BLaER1 treated with 17β-estradiol and CSF1 and Interleukin-3, amounts not matched to agents 10 nM and 100 nM (cell line): Measurements from ENCODE around the gene TRMT61A.
"Not testable (repeated sequence)": the region's sequence is repeated elsewhere in the genome, so short reads cannot be mapped to it uniquely, and the experiment has no call there.

Experiments
- H3K27ac ChIP-seq, 11 experiments: shearing (Covaris generic); formaldehyde crosslinking; 2 replicates each; pipeline ENCODE4 v1.8.1; 2022
- H3K27me3 ChIP-seq, 11 experiments: shearing (Covaris generic); formaldehyde crosslinking; 2 replicates each; pipeline ENCODE4 v1.8.1; 2022
- H3K36me3 ChIP-seq, 11 experiments: shearing (Covaris generic); formaldehyde crosslinking; 2 replicates each; pipeline ENCODE4 v1.8.1; 2022
- H3K4me1 ChIP-seq, 10 experiments: shearing (Covaris generic); formaldehyde crosslinking; 2 replicates each; pipeline ENCODE4 v1.8.1; 2022
- H3K4me2 ChIP-seq, 11 experiments: shearing (Covaris generic); formaldehyde crosslinking; 2 replicates each; pipeline ENCODE4 v1.8.1; 2022
- H3K4me3 ChIP-seq, 10 experiments: shearing (Covaris generic); formaldehyde crosslinking; 2 replicates each; pipeline ENCODE4 v1.8.1; 2022
- H3K9ac ChIP-seq, 11 experiments: shearing (Covaris generic); formaldehyde crosslinking; 2 replicates each; pipeline ENCODE4 v1.8.1; 2022
- H3K9me3 ChIP-seq, 11 experiments: shearing (Covaris generic); formaldehyde crosslinking; replicated peaks in 1 of 11; 2 replicates each; pipeline ENCODE4 v1.8.1; 2022
- H4K20me1 ChIP-seq, 11 experiments: shearing (Covaris generic); formaldehyde crosslinking; 2 replicates each; pipeline ENCODE4 v1.8.1; 2022
- Cebpa-rat ChIP-seq, 11 experiments: shearing (Covaris generic); IDR thresholded peaks; 2 replicates each; pipeline ENCODE4 v1.8.1; 2022

Gene TRMT61A

DNA sequence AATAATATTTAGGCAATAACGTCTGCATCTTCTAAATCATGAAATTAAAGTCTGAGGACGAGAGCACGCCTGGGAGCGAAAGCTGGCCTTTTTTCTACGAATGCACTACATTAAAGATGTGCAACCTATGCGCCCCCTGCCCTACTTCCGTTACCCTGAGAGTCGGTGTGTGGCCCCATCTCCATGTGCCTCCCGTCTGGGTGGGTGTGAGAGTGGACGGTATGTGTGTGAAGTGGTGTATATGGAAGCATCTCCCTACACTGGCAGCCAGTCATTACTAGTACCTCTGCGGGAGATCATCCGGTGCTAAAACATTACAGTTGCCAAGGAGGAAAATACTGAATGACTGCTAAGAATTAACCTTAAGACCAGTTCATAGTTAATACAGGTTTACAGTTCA, 25.7 kb upstream of the TRMT61A start:
- Histone ChIP-seq H3K36me3 (peaks cover 66 to 99% (median 86%) of the 10 kb centered on the region in 11 experiments), H3K4me3 (no peak overlapping the region), H4K20me1 (peaks cover 0 to 69% (median 41%) of the 10 kb centered on the region in 11 experiments; a peak in 21 of 22 replicates), H3K9me3 (no peaks in the 10 kb centered on the region), H3K9ac (no peak overlapping the region), H3K4me2 (peak overlapping the region in 4 of 11 experiments; percentile 84 to 96 (median 88); a peak in 7 of 22 replicates), H3K4me1 (peaks cover 24 to 63% (median 40%) of the 10 kb centered on the region in 10 experiments), H3K27ac (no peak overlapping the region), H3K27me3 (no peaks in the 10 kb centered on the region)
- TF ChIP-seq Cebpa-rat (IDR thresholded peaks at IDR 0.05) = no peak

DNA sequence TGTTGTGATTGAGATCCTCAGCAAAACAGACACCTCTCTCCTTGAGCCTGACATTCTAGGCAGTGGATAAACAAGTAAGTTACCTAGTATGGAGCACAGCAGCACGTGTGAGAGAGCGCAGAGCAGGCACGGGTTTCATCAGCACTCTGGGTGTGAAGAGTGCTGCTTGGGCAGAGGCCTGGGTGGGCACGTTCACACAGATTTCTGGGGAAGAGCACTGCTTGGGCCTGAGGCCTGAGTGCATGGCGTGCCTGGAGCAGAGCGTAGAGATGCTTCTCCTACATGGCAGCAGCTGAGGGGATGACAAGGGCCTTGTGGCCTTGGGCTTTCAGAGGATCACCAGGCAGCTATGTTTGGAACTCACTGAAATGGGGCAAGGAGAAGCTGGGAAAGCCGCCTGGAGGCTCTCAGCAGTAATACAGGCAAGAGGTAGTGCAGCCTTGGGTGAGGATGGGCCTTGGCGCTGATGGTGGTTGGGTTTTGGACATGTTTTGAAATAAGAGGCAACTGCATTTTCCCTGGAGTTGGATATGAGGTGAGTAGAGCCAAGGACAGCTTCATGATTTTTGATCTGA, 23.9 kb upstream of the TRMT61A start:
- H3K9me3 ChIP-seq = no peaks in the 10 kb centered on the region
- TF ChIP-seq Cebpa-rat (IDR thresholded peaks at IDR 0.05) = no peak
- H3K4me3 ChIP-seq = no peak overlapping the region
- peaks cover 0 to 76% (median 32%) of the 10 kb centered on the region in 11 experiments; a peak in 21 of 22 replicates for H4K20me1 ChIP-seq
- peak overlapping the region in 1 of 11 experiments; percentile 10; a peak in 1 of 22 replicates for H3K9ac ChIP-seq
- H3K27me3 ChIP-seq = no peaks in the 10 kb centered on the region
- peaks cover 24 to 53% (median 33%) of the 10 kb centered on the region in 10 experiments for H3K4me1 ChIP-seq
- H3K4me2 ChIP-seq = no peak overlapping the region
- peaks cover 68 to 99% (median 87%) of the 10 kb centered on the region in 11 experiments for H3K36me3 ChIP-seq
- H3K27ac ChIP-seq = no peak overlapping the region

DNA sequence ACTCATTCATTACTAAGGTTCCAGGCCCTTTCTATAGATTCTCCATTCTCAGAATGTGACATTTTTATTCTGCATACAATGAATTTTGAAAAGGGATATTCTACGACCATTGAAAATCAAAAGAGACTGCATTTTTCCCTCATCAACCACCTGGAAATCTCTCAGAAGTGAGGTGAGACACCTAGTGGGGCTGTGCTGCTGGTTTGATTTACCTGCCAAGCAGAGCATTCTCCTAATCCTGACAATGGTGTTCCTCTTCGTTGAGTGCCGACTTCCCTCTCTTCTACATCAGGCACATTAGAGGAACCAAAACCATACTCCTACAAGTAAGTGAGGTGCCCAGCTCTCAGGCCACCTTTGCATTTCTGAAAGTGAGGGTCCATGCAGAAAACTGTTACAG, 21.2 kb upstream of the TRMT61A start:
- Histone ChIP-seq H3K9me3 (no peaks in the 10 kb centered on the region), H4K20me1 (peaks cover 0 to 63% (median 16%) of the 10 kb centered on the region in 11 experiments; a peak in 15 of 22 replicates), H3K4me3 (no peak overlapping the region), H3K27me3 (no peaks in the 10 kb centered on the region), H3K9ac (no peak overlapping the region), H3K27ac (no peak overlapping the region), H3K4me1 (peaks cover 5 to 35% (median 11%) of the 10 kb centered on the region in 10 experiments), H3K4me2 (no peak overlapping the region), H3K36me3 (peaks cover 47 to 95% (median 79%) of the 10 kb centered on the region in 11 experiments)
- no peak for TF ChIP-seq Cebpa-rat (IDR thresholded peaks at IDR 0.05)

DNA sequence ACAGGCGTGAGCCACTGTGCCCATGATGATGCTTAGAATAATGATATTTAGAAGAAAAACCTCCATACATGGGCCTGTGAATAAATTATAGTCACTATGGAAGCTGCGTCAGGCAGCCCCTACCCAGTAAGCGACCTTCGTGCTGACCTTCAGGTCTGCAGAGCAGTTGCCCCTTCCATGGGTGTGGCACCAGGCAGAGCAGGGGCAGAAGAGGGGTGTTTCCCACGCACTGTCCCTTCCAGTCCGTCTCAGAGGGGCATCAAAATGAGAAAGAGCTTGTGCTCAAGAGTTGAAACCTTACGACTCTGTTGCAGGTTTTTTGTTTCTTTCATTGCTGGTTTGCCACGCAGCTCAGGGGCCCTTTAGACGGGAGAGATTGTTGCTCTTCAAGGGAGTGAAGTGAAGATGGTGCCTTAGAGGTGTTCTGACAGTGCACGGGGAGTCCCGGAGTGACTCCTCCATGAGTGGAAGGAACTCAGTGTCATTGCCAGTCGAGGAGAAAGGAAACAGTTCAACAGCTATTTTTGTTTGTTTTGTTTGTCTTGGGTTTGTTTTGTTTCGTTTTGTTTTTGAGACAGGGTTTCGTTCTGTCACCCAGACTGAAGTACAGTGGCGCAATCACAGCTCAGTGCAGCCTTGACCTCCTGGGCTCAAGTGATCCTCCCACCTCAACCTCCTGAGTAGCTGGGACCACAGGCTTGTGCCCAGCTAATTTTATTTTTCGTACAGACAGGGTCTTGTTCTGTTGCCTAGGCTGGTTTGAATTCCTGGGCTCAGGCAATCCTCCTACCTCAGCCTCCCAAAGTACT, 20.3 kb upstream of the TRMT61A start:
- Histone ChIP-seq H3K27ac (peak overlapping the region in 1 of 11 experiments; percentile 29; a peak in 1 of 22 replicates), H3K9ac (no peak overlapping the region; a peak in 1 of 22 replicates), H3K4me2 (no peak overlapping the region), H4K20me1 (peaks cover 0 to 66% (median 18%) of the 10 kb centered on the region in 11 experiments; a peak in 14 of 22 replicates), H3K9me3 (no peaks in the 10 kb centered on the region), H3K27me3 (no peaks in the 10 kb centered on the region), H3K4me1 (peaks cover 9 to 36% (median 13%) of the 10 kb centered on the region in 10 experiments; a peak in 19 of 20 replicates), H3K36me3 (peaks cover 38 to 85% (median 69%) of the 10 kb centered on the region in 11 experiments), H3K4me3 (no peak overlapping the region)
- TF ChIP-seq Cebpa-rat (IDR thresholded peaks at IDR 0.05) = no peak

DNA sequence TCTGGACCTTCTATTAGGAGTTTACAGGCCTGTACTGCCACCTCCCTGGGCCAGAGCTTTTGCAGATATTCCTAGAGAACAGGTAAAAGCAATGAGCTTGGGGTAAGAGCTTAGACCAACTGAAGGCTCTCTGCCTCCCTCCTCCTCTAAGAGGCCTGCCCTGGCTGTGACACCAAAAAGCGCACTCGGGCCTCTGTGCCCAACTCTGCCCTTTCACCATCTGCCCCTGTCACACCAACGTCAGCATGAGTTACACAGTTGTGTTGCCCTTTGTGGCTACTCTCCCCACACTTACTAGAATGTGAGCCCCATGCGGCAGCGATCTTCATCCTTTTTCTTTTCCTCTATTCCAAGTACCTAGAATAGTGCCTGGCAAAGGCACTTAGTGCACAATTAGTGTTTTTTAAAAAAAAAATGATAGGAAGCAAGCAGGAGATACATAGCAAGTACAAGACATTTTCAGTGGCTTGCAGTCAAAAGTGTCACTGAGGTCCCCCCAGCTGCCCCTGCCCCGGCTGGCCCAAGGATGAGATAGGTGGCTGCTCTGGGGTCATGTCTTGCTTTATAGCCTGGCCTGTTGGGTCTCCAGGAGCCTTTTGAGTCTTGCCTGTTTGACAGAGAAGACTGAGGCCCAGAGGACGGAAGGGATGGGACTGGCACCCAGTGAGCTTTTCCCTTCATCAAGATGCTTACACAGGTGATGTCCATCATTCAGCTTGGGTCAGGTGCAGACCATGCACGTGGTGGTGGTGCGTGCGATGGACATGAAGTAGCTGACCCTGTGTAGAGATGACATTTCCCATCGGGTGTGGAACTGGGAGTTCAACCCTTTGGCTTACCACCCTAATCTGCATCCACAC, 18.9 kb upstream of the TRMT61A start:
- Histone ChIP-seq H3K36me3 (peaks cover 24 to 72% (median 56%) of the 10 kb centered on the region in 11 experiments), H3K9me3 (no peaks in the 10 kb centered on the region), H3K9ac (no peak overlapping the region), H3K27me3 (no peaks in the 10 kb centered on the region), H4K20me1 (peaks cover 0 to 70% (median 18%) of the 10 kb centered on the region in 11 experiments; a peak in 16 of 22 replicates), H3K27ac (no peak overlapping the region), H3K4me1 (peaks cover 13 to 46% (median 20%) of the 10 kb centered on the region in 10 experiments; a peak in 19 of 20 replicates), H3K4me2 (no peak overlapping the region), H3K4me3 (no peak overlapping the region)
- TF ChIP-seq Cebpa-rat (IDR thresholded peaks at IDR 0.05) = no peak

DNA sequence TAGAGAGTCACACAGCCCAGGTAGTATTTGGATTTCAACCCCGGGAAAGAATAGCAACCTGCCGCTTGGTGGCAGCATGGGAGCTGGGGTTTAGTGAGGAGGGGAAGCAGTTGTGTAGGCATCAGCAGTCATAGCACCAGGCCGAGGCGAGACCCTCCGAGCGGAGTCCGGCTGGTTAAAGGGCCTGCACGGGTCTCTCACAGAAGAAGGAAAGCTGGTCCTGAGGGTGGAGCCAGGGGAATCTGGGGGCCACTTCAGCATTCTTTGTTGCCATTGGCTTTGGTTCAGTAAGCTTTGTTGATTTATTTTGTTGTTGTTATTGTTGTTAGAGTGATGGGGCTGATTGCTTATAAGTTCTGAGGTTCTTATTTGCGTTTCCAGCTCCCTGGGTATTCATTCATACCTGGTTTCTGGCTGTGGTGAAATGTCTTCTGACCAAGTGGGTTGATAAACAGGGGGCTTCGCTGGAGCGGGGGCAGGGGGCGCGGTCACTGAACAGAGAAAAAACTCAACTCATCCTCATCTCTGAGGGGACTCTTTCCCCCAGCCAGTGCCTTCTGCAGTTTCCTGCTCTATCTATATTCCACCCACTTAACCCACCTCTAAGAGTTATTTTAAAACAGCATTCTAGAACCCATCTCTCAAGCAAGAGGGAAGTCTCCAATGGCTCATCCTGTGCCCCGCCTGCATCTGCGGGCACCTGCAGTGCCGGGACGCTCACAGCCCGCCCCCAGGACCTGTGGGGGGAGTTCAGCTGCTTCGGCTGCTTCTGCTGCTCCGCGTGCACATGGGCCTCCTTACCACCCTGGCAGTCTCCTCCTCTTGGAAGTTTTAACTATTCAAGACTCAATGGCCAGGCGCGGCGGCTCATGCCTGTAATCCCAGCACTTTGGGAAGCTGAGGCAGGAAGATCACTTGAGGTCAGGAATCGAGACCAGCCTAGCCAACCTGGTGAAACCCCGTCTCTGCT, 18.0 kb upstream of the TRMT61A start:
- H3K4me3 ChIP-seq = no peak overlapping the region

DNA sequence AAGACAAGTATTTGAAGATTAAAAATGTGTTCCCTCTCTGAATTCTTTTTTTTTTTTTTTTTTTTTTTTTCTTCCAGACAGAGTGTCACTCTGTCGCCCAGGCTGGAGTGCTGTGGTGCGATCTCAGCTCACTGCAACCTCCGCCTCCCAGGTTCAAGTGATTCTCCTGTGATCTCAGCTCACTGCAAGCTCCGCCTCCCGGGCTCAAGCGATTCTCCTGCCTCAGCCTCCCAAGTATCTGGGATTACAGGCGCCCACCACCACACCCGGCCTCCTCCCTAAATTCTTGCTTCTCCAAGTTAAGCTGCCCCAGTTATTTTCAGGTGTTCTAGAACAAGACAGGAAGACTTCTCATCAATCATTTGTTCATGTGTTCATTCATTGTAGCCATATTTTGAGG, 16.8 kb upstream of the TRMT61A start:
- H3K27ac ChIP-seq, H3K9me3 ChIP-seq, H3K4me3 ChIP-seq, H3K27me3 ChIP-seq: not testable (repeated sequence)
- H3K36me3 ChIP-seq = peaks cover 20 to 53% (median 43%) of the 10 kb centered on the region in 11 experiments; a peak in 21 of 22 replicates
- peak overlapping the region in 2 of 11 experiments; percentile 34 to 48; a peak in 3 of 22 replicates for H3K9ac ChIP-seq
- peaks cover 0 to 82% (median 18%) of the 10 kb centered on the region in 11 experiments; a peak in 16 of 22 replicates for H4K20me1 ChIP-seq
- H3K4me1 ChIP-seq = peaks cover 13 to 52% (median 22%) of the 10 kb centered on the region in 10 experiments; a peak in 19 of 20 replicates
- peak overlapping the region in 3 of 11 experiments; percentile 24 to 47 (median 37); a peak in 5 of 22 replicates for H3K4me2 ChIP-seq

More for the DNA sequence above, 18.0 kb upstream of the TRMT61A start:
- Histone ChIP-seq H3K4me2 (no peak overlapping the region), H3K27me3 (no peaks in the 10 kb centered on the region), H3K9ac (no peak overlapping the region), H3K27ac (no peak overlapping the region), H3K4me1 (peaks cover 13 to 49% (median 22%) of the 10 kb centered on the region in 10 experiments; a peak in 19 of 20 replicates), H3K36me3 (peaks cover 21 to 64% (median 46%) of the 10 kb centered on the region in 11 experiments), H4K20me1 (peaks cover 0 to 75% (median 18%) of the 10 kb centered on the region in 11 experiments; a peak in 16 of 22 replicates), H3K9me3 (no peaks in the 10 kb centered on the region)
- TF ChIP-seq Cebpa-rat (IDR thresholded peaks at IDR 0.05) = no peak
